PC-3 (cell line): ENCODE measurements around the gene GPD2. TPM values are rescaled to one million over a fixed set of nuclear protein-coding genes. Genes with fewer than 3 reads are reported as not detected.

Experiments used
- ATAC-seq: fragments of 200-7000 bp; cut with Tn5 transposase; 2 replicates; pipeline ENCODE4 v1.9.1; 2020; ENCODE audit warnings: mild to moderate bottlenecking, moderate library complexity
- BruUV-seq: library from RNA; stranded (reverse); fragments of 400-500 nt; replicated peaks from 2 replicates; lab custom pipeline; 2021; lab: Mats Ljungman, UMichigan
- CTCF ChIA-PET: fragments of 300-600 bp; sonication (Branson Sonifier 250); formaldehyde crosslinking; loops from one replicate; lab custom pipeline; 2022; ENCODE audit warnings: antibody characterized with exemption; lab: Charles Lee
- POLR2A ChIA-PET: fragments of 300-600 bp; sonication (Branson Sonifier 250); formaldehyde crosslinking; loops from one replicate; lab custom pipeline; 2022; ENCODE audit warnings: antibody characterized with exemption; ENCODE audit not compliant: unreplicated experiment; lab: Charles Lee
- DNase-seq: peaks from one replicate; pipeline ENCODE4 v3.0.0-alpha.2; 2015
- H2AFZ ChIP-seq: fragments of 300-600 bp; sonication (generic); 2 replicates; pipeline ENCODE4 v1.6.0; 2016; ENCODE audit warnings: antibody characterized with exemption, low read length
- H3F3A ChIP-seq: fragments of 300-600 bp; sonication (generic); one replicate; pipeline ENCODE4 v1.6.0; 2017; ENCODE audit warnings: antibody characterized with exemption, low read length, control low read depth, mild to moderate bottlenecking; ENCODE audit not compliant: unreplicated experiment
- H3K27ac ChIP-seq: fragments of 300-600 bp; sonication (generic); 2 replicates; pipeline ENCODE4 v1.5.1; 2016; ENCODE audit warnings: mild to moderate bottlenecking, low read length
- H3K27me3 ChIP-seq: fragments of 300-600 bp; sonication (generic); 2 replicates; pipeline ENCODE4 v1.6.1; 2016; ENCODE audit warnings: low read length, mixed read lengths
- H3K36me3 ChIP-seq: fragments of 300-600 bp; sonication (generic); 2 replicates; pipeline ENCODE4 v1.6.1; 2016; ENCODE audit warnings: low read depth, mixed run types, low read length, mixed read lengths
- H3K4me1 ChIP-seq: fragments of 300-600 bp; sonication (generic); 2 replicates; pipeline ENCODE4 v1.5.1; 2016; ENCODE audit warnings: low read length; ENCODE audit not compliant: insufficient read depth
- H3K4me2 ChIP-seq: fragments of 300-600 bp; sonication (generic); 2 replicates; pipeline ENCODE4 v1.6.0; 2016; ENCODE audit warnings: low read length
- H3K4me3 ChIP-seq: fragments of 300-600 bp; sonication (generic); 2 replicates; pipeline ENCODE4 v1.5.1; 2016; ENCODE audit warnings: mild to moderate bottlenecking, low read length, mixed read lengths
- H3K79me2 ChIP-seq: fragments of 300-600 bp; sonication (generic); 2 replicates; pipeline ENCODE4 v1.6.1; 2017; ENCODE audit warnings: low read length, mixed read lengths
- H3K9ac ChIP-seq: fragments of 300-600 bp; sonication (generic); 2 replicates; pipeline ENCODE4 v1.6.0; 2016; ENCODE audit warnings: mild to moderate bottlenecking, low read length
- H3K9me2 ChIP-seq: fragments of 300-600 bp; sonication (generic); replicated peaks from 2 replicates; pipeline ENCODE4 v1.6.1; 2016; ENCODE audit warnings: mixed run types, low read length, mixed read lengths
- H3K9me3 ChIP-seq: fragments of 300-600 bp; sonication (generic); 2 replicates; pipeline ENCODE4 v1.6.1; 2016; ENCODE audit warnings: low read length, mixed read lengths
- H4K20me1 ChIP-seq: fragments of 300-600 bp; sonication (generic); 2 replicates; pipeline ENCODE4 v1.6.1; 2016; ENCODE audit warnings: low read length, mixed read lengths
- CTCF ChIP-seq: fragments of 300-600 bp; sonication (generic); conservative IDR thresholded peaks from 2 replicates; pipeline ENCODE4 v1.5.1; 2017; ENCODE audit warnings: antibody characterized with exemption, low read depth, mild to moderate bottlenecking, low read length
- EZH2 ChIP-seq: fragments of 300-600 bp; sonication (generic); IDR thresholded peaks from one replicate; pipeline ENCODE4 v1.6.1; 2017; ENCODE audit warnings: antibody characterized with exemption, mild to moderate bottlenecking, low read length; ENCODE audit not compliant: unreplicated experiment
- EZH2phosphoT487 ChIP-seq: fragments of 300-600 bp; sonication (generic); IDR thresholded peaks from 2 replicates; pipeline ENCODE4 v1.6.1; 2018; ENCODE audit warnings: mild to moderate bottlenecking, antibody characterized with exemption, low read length, borderline replicate concordance
- intact Hi-C: fragments of 100-400 bp; cut with micrococcal nuclease; formaldehyde crosslinking; loops from 2 replicates; pipeline ENCODE4 v1.9.0; 2023
- total RNA-seq: library from RNA; depleted of rRNA; stranded (reverse); fragments of >200 nt; gene quantifications from 2 replicates; pipeline ENCODE4 v1.2.3, GENCODE V29; 2014

The GPD2 gene
- total RNA-seq, 1 experiment from 2014 or later, result 107 TPM

- Histone ChIP-seq H3F3A (no peaks in the 10 kb centered on the region), H4K20me1 (no peaks in the 10 kb centered on the region), H2AFZ (no peak overlapping the region), H3K4me1 (no peaks in the 10 kb centered on the region), H3K4me2 (no peak overlapping the region), H3K36me3 (no peaks in the 10 kb centered on the region), H3K79me2 (no peaks in the 10 kb centered on the region), H3K4me3 (no peak overlapping the region), H3K9me3 (no peaks in the 10 kb centered on the region), H3K9ac (no peak overlapping the region), H3K9me2 (no peaks in the 10 kb centered on the region), H3K27ac (no peak overlapping the region), H3K27me3 (no peaks in the 10 kb centered on the region)
- no peak for ATAC-seq
- intact Hi-C loops, result no loop called here
- no peak for DNase-seq
- no TSS peak for BruUV-seq
- ChIA-PET POLR2A (no interaction called here), CTCF (no interaction called here)
- TF ChIP-seq CTCF (no peak), EZH2 (no peak), EZH2phosphoT487 (no peak)
Measured at GRCh38 chr2:156626931-156627330, 190.8 kb downstream of the GPD2 start.

- no peaks in the 10 kb centered on the region for H3K27me3 ChIP-seq
- DNase-seq, result no peak
- intact Hi-C loops, result no loop called here
- no peaks in the 10 kb centered on the region for H3K9me3 ChIP-seq
- no peaks in the 10 kb centered on the region for H4K20me1 ChIP-seq
- BruUV-seq, result no TSS peak
- TF ChIP-seq CTCF, result no peak
- TF ChIP-seq EZH2, result no peak
- TF ChIP-seq EZH2phosphoT487, result no peak
- H3K27ac ChIP-seq, result no peak overlapping the region
- no peak overlapping the region for H3K9ac ChIP-seq
- ChIA-PET POLR2A (no interaction called here), CTCF (no interaction called here)
- no peaks in the 10 kb centered on the region for H3K79me2 ChIP-seq
- no peaks in the 10 kb centered on the region for H3K36me3 ChIP-seq
- H3K4me3 ChIP-seq, result no peak overlapping the region
- H2AFZ ChIP-seq, result no peak overlapping the region
- H3K9me2 ChIP-seq, result no peaks in the 10 kb centered on the region
- ATAC-seq, result no peak
- H3K4me2 ChIP-seq, result no peak overlapping the region
- no peaks in the 10 kb centered on the region for H3F3A ChIP-seq
- no peaks in the 10 kb centered on the region for H3K4me1 ChIP-seq
Measured at GRCh38 chr2:156630579-156631337, 194.6 kb downstream of the GPD2 start.

GRCh38 chr2:156635646-156636045 lies 199.5 kb downstream of the GPD2 start:
- CTCF ChIA-PET, result no interaction called here

More at GRCh38 chr2:156635646-156636045, 199.5 kb downstream of the GPD2 start:
- no peak overlapping the region for H3K4me2 ChIP-seq
- no peaks in the 10 kb centered on the region for H4K20me1 ChIP-seq
- no peaks in the 10 kb centered on the region for H3K9me2 ChIP-seq
- H3K9me3 ChIP-seq, result no peaks in the 10 kb centered on the region
- no TSS peak for BruUV-seq
- POLR2A ChIA-PET, result no interaction called here
- H3F3A ChIP-seq, result no peaks in the 10 kb centered on the region
- no peaks in the 10 kb centered on the region for H3K27me3 ChIP-seq
- no peak overlapping the region for H2AFZ ChIP-seq
- no peak overlapping the region for H3K9ac ChIP-seq
- DNase-seq (no peak), ATAC-seq (no peak)
- H3K4me3 ChIP-seq, result no peak overlapping the region
- H3K4me1 ChIP-seq, result no peaks in the 10 kb centered on the region
- TF ChIP-seq EZH2phosphoT487 (no peak), CTCF (no peak), EZH2 (no peak)
- H3K27ac ChIP-seq, result no peak overlapping the region
- no peaks in the 10 kb centered on the region for H3K79me2 ChIP-seq
- H3K36me3 ChIP-seq, result no peaks in the 10 kb centered on the region
- intact Hi-C loops, result no loop called here
